Stimulated activated CD4-positive, alpha-beta T cell treated with anti-CD3 and anti-CD28 coated beads, TNF-alpha, amount 100 ng/mL, for 1 hour (primary cell): ENCODE data around the gene ANXA2.

Experiments
- DNase-seq, 3 donors: peaks; one replicate each; pipeline ENCODE4 v3.0.0-alpha.2; 2020; ENCODE audit warnings: low read depth in 3 of 3, low spot score in 1 of 3

Gene ANXA2

GRCh38 chr15:60390231-60390630 is 7.6 kb downstream of the ANXA2 start:
- DNase-seq = no peak

GRCh38 chr15:60389261-60390077 is 8.3 kb downstream of the ANXA2 start:
- no peak for DNase-seq

- DNase-seq = no peak
Observed at GRCh38 chr15:60387321-60387720, 10.5 kb downstream of the ANXA2 start.

- DNase-seq = no peak
Observed at GRCh38 chr15:60386615-60387014, 11.2 kb downstream of the ANXA2 start.

GRCh38 chr15:60385620-60386552 is 11.9 kb downstream of the ANXA2 start:
- DNase-seq = no peak

GRCh38 chr15:60384526-60385126 is 13.2 kb downstream of the ANXA2 start:
- no peak for DNase-seq

GRCh38 chr15:60384053-60384452 is 13.7 kb downstream of the ANXA2 start:
- no peak for DNase-seq

- DNase-seq = no peak
Observed at GRCh38 chr15:60382773-60383674, 14.8 kb downstream of the ANXA2 start.

- DNase-seq = no peak
Observed at GRCh38 chr15:60381148-60381788, 16.5 kb downstream of the ANXA2 start.

GRCh38 chr15:60379525-60380274 is 18.1 kb downstream of the ANXA2 start:
- DNase-seq = no peak

GRCh38 chr15:60379185-60379524 is 18.6 kb downstream of the ANXA2 start:
- no peak for DNase-seq

- no peak for DNase-seq
Observed at GRCh38 chr15:60376677-60377095, 21.1 kb downstream of the ANXA2 start.

GRCh38 chr15:60375306-60375705 is 22.5 kb downstream of the ANXA2 start:
- DNase-seq = no peak

GRCh38 chr15:60374628-60375081 is 23.1 kb downstream of the ANXA2 start:
- no peak for DNase-seq

- DNase-seq = no peak
Observed at GRCh38 chr15:60374209-60374608, 23.6 kb downstream of the ANXA2 start.

GRCh38 chr15:60373745-60374144 is 24.0 kb downstream of the ANXA2 start:
- DNase-seq = no peak

GRCh38 chr15:60373327-60373726 is 24.5 kb downstream of the ANXA2 start:
- DNase-seq = no peak

GRCh38 chr15:60372756-60373155 is 25.0 kb downstream of the ANXA2 start:
- DNase-seq = no peak

- no peak for DNase-seq
Observed at GRCh38 chr15:60372227-60372626, 25.6 kb downstream of the ANXA2 start.
